HCT116 (cell line): ENCODE data around the gene MLYCD. TPM values are rescaled to one million over a fixed set of nuclear protein-coding genes. Genes with fewer than 3 reads are reported as not detected.

ENCODE experiments used
- ATAC-seq: fragments of 200-7000 bp; cut with Tn5 transposase; 2 replicates; pipeline ENCODE4 v1.9.1; 2020; ENCODE audit warnings: mild to moderate bottlenecking, moderate library complexity
- BruUV-seq: library from RNA; stranded (reverse); fragments of 400-500 nt; replicated peaks from 2 replicates; lab custom pipeline; 2021; lab: Mats Ljungman, UMichigan
- CTCF ChIA-PET: fragments of 300-600 bp; sonication (Branson Sonifier 250); formaldehyde crosslinking; loops from one replicate; lab custom pipeline; 2021; ENCODE audit warnings: antibody characterized with exemption; lab: Charles Lee
- POLR2A ChIA-PET: fragments of 300-600, 350-600 bp; sonication (Branson Sonifier 250); formaldehyde crosslinking; loops from one replicate; lab custom pipeline; 2021; ENCODE audit warnings: antibody characterized with exemption; lab: Charles Lee
- RAD21 ChIA-PET, 2 experiments: fragments of 300-600 bp; sonication (Branson Sonifier 250); formaldehyde crosslinking; loops; one replicate each; lab custom pipeline; 2023; ENCODE audit warnings: low total read pairs in 2 of 2; ENCODE audit not compliant: uncharacterized antibody in 2 of 2, unreplicated experiment in 2 of 2, low non-redundant PET in 1 of 2; lab: Charles Lee
- DNase-seq: peaks from one replicate; pipeline ENCODE4 v3.0.0-alpha.2; 2010; ENCODE audit warnings: low read depth, low spot score
- H2AFZ ChIP-seq: fragments of 200-600 bp; shearing (Covaris generic), sonication (generic); 2 replicates; pipeline ENCODE4 v1.6.1; 2017; ENCODE audit warnings: low read depth, mixed run types, mixed read lengths, antibody characterized with exemption, low read length; ENCODE audit not compliant: poor library complexity, severe bottlenecking
- H3K27ac ChIP-seq: 2 replicates; pipeline ENCODE4 v1.5.1; 2012; ENCODE audit warnings: low read depth, low read length
- H3K27me3 ChIP-seq: fragments of 200-600 bp; sonication (generic); 2 replicates; pipeline ENCODE4 v1.6.1; 2016; ENCODE audit warnings: mixed run types, low read length, mixed read lengths; ENCODE audit not compliant: insufficient read depth
- H3K36me3 ChIP-seq, 2 experiments: fragments of 200-500 bp in 1 of 2; fragments of 200-600 bp in 1 of 2; sonication (Bioruptor generic) in 1 of 2; sonication (generic) in 1 of 2; 2 replicates each; pipeline versions ENCODE4 v1.5.1 to v1.6.1; 2014 to 2016; ENCODE audit warnings: low read length in 2 of 2, inconsistent platforms in 1 of 2, mixed read lengths in 1 of 2, mixed run types in 1 of 2; ENCODE audit not compliant: insufficient read depth in 2 of 2, control insufficient read depth in 1 of 2
- H3K4me1 ChIP-seq, 2 experiments: fragments of 200-600 bp in 1 of 2; sonication (generic) in 1 of 2; 2 replicates each; pipeline versions ENCODE4 v1.5.1 to v1.6.1; 2012 to 2017; ENCODE audit warnings: low read length in 2 of 2, inconsistent platforms in 1 of 2, mild to moderate bottlenecking in 1 of 2, mixed read lengths in 1 of 2, mixed run types in 1 of 2, moderate library complexity in 1 of 2; ENCODE audit not compliant: insufficient read depth in 2 of 2, control insufficient read depth in 1 of 2
- H3K4me2 ChIP-seq: fragments of 200-600 bp; sonication (generic); 2 replicates; pipeline ENCODE4 v1.6.1; 2017; ENCODE audit warnings: mixed run types, low read length, mixed read lengths
- H3K4me3 ChIP-seq, 2 experiments: fragments of 200-600 bp in 1 of 2; sonication (generic) in 1 of 2; replicated peaks in 1 of 2; 2 replicates each; pipeline ENCODE4 v1.5.1; 2011 to 2016; ENCODE audit warnings: low read length in 2 of 2, control low read depth in 1 of 2, low read depth in 1 of 2, mild to moderate bottlenecking in 1 of 2, mixed read lengths in 1 of 2, mixed run types in 1 of 2
- H3K79me2 ChIP-seq: fragments of 200-600 bp; sonication (generic); 2 replicates; pipeline ENCODE4 v1.6.1; 2017; ENCODE audit warnings: mild to moderate bottlenecking, mixed run types, low read length, moderate library complexity, mixed read lengths; ENCODE audit not compliant: insufficient read depth
- H3K9ac ChIP-seq: fragments of 200-600 bp; sonication (generic); 2 replicates; pipeline ENCODE4 v1.6.1; 2016; ENCODE audit warnings: low read length, mixed read lengths
- H3K9me2 ChIP-seq: fragments of 200-600 bp; sonication (generic), shearing (Covaris generic); 2 replicates; pipeline ENCODE4 v1.6.1; 2017; ENCODE audit warnings: mixed run types, mild to moderate bottlenecking, moderate library complexity; ENCODE audit not compliant: insufficient read depth
- H3K9me3 ChIP-seq, 2 experiments: fragments of 200-500 bp in 1 of 2; fragments of 200-600 bp in 1 of 2; sonication (Bioruptor generic) in 1 of 2; sonication (generic) in 1 of 2; 2 replicates each; pipeline ENCODE4 v1.6.1; 2014 to 2017; ENCODE audit warnings: low read length in 2 of 2, mixed read lengths in 2 of 2, inconsistent platforms in 1 of 2, low read depth in 1 of 2, mild to moderate bottlenecking in 1 of 2, mixed run types in 1 of 2, moderate library complexity in 1 of 2; ENCODE audit not compliant: control insufficient read depth in 1 of 2, insufficient read depth in 1 of 2
- H4K20me1 ChIP-seq: fragments of 200-600 bp; sonication (generic), shearing (Covaris generic); 2 replicates; pipeline ENCODE4 v1.6.1; 2017; ENCODE audit warnings: mixed run types, mild to moderate bottlenecking, moderate library complexity; ENCODE audit not compliant: insufficient read depth
- ATF3 ChIP-seq: IDR thresholded peaks from 2 replicates; pipeline ENCODE4 v1.6.1; 2012
- CEBPB ChIP-seq: IDR thresholded peaks from 2 replicates; pipeline ENCODE4 v1.6.1; 2012; ENCODE audit warnings: low read depth
- EGR1 ChIP-seq: IDR thresholded peaks from 2 replicates; pipeline ENCODE4 v1.6.1; 2012; ENCODE audit warnings: low read depth
- EZH2 ChIP-seq: fragments of 200-600 bp; sonication (generic); IDR thresholded peaks from 2 replicates; pipeline ENCODE4 v1.6.1; 2017; ENCODE audit warnings: antibody characterized with exemption, mixed run types
- POLR2A ChIP-seq: IDR thresholded peaks from 2 replicates; pipeline ENCODE4 v1.7.0; 2011; ENCODE audit warnings: borderline replicate concordance; ENCODE audit not compliant: insufficient read depth, insufficient read length; ENCODE audit errors: extremely low read depth
- RAD21 ChIP-seq: IDR thresholded peaks from 2 replicates; pipeline ENCODE4 v1.6.1; 2012; ENCODE audit warnings: low read depth, mild to moderate bottlenecking
- REST ChIP-seq: IDR thresholded peaks from 2 replicates; pipeline ENCODE4 v1.6.1; 2012; ENCODE audit warnings: low read depth
- SIN3A ChIP-seq: IDR thresholded peaks from 2 replicates; pipeline ENCODE4 v1.6.1; 2012; ENCODE audit warnings: low read depth
- SP1 ChIP-seq: IDR thresholded peaks from 2 replicates; pipeline ENCODE4 v1.6.1; 2012; ENCODE audit warnings: low read depth
- TCF7L2 ChIP-seq: IDR thresholded peaks from 2 replicates; pipeline ENCODE4 v1.7.0; 2011; ENCODE audit warnings: borderline replicate concordance, inconsistent platforms; ENCODE audit not compliant: insufficient read depth, insufficient read length; ENCODE audit errors: extremely low read depth
- intact Hi-C: fragments of 100-400 bp; cut with micrococcal nuclease; formaldehyde crosslinking; loops from 2 replicates; pipeline ENCODE4 v1.10.0; 2022
- total RNA-seq: library from RNA; stranded (reverse); gene quantifications from one replicate; pipeline ENCODE4 v1.2.1, GENCODE V29; 2021; ENCODE audit not compliant: unreplicated experiment
- TF ChIP-seq, protein P1 (sequence below): IDR thresholded peaks from 2 replicates; pipeline ENCODE4 v1.6.1; 2011; ENCODE audit warnings: mild to moderate bottlenecking, low read length, moderate library complexity; ENCODE audit not compliant: insufficient replicate concordance; ENCODE audit errors: extremely low read depth

Gene MLYCD
- total RNA-seq, 1 experiment from 2014 or later = 3.9 TPM

DNA sequence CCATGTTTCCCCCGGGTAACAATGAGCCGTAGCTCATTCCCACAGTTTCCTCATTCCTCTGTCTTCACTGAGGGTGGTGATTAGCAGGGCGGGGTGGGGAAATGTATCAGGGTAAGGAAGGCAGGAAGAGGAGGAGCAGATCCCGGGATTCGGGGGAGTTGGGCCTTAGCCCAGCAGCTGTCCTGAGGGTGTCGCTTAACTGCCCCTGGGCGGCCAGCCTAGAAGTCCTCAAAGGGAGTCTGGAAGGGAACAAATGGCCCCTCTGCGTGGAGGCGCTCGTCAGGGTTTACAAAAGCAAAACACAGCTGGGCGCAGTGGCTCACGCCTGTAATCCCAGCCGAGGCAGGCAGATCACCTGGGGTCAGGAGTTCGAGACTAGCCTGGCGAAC, 14.3 kb downstream of the MLYCD start:
- no peak for ATAC-seq
- H3K4me3 ChIP-seq = no peak overlapping the region
- H4K20me1 ChIP-seq = no peaks in the 10 kb centered on the region
- BruUV-seq = no TSS peak
- CTCF ChIA-PET = interaction anchor here (1.2 kb wide), 1 partner anchor 14 kb away, joined by 4 read pairs; no protein-coding TSS in a partner anchor
- H3K9ac ChIP-seq = no peak overlapping the region
- intact Hi-C loops = no loop called here
- H2AFZ ChIP-seq = no peak overlapping the region
- POLR2A ChIA-PET = no interaction called here
- no peaks in the 10 kb centered on the region for H3K9me2 ChIP-seq
- H3K9me3 ChIP-seq = no peaks in the 10 kb centered on the region
- H3K27me3 ChIP-seq = no peaks in the 10 kb centered on the region
- H3K36me3 ChIP-seq = 0 out of 4 replicates have a peak, but pooled peaks cover 1 to 8% of the 10 kb centered on the region in 2 experiments
- TF ChIP-seq CEBPB = no peak
- TF ChIP-seq SP1 = no peak
- TF ChIP-seq, protein P1, sequence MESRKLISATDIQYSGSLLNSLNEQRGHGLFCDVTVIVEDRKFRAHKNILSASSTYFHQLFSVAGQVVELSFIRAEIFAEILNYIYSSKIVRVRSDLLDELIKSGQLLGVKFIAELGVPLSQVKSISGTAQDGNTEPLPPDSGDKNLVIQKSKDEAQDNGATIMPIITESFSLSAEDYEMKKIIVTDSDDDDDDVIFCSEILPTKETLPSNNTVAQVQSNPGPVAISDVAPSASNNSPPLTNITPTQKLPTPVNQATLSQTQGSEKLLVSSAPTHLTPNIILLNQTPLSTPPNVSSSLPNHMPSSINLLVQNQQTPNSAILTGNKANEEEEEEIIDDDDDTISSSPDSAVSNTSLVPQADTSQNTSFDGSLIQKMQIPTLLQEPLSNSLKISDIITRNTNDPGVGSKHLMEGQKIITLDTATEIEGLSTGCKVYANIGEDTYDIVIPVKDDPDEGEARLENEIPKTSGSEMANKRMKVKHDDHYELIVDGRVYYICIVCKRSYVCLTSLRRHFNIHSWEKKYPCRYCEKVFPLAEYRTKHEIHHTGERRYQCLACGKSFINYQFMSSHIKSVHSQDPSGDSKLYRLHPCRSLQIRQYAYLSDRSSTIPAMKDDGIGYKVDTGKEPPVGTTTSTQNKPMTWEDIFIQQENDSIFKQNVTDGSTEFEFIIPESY = no peak
- TF ChIP-seq EGR1 = no peak
- TF ChIP-seq EZH2 = no peak
- no peak for TF ChIP-seq TCF7L2
- H3K4me1 ChIP-seq = peaks cover 0 to 16% of the 10 kb centered on the region in 2 experiments; a peak in 1 of 4 replicates
- H3K79me2 ChIP-seq = no peaks in the 10 kb centered on the region
- RAD21 ChIA-PET = no interaction called here
- no peak for DNase-seq
- no peak overlapping the region for H3K27ac ChIP-seq
- no peak overlapping the region for H3K4me2 ChIP-seq

DNA sequence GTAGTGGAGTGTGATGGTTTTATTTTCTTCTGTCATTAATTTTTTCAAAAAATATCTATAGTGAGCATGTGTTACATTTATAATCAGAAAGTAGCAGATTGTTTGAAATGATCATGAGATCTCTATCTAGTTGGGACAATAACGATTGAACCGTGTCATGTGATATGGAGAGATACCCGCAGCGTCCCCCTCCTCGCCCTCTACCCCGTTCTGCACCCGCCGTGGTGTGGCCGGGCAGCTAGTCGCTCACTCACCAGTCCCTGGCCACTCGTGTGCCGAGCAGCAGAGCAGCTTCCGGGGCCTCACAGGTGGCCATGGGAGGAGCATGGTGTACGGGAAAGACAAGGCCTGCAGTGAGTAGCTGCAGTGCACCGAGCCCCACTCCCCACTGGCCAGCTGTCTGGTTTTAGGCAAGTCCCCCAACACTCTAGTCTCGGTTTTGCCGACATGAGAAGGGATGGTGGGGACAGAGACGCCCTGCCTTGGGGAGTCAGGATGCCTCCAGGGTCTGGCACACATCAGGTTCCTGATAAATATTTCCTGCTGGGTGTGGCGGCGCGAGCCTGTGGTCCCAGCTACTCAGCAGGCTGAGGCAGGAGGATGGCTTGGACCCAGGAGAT, 15.3 kb downstream of the MLYCD start:
- Histone ChIP-seq H3K9me2 (no peaks in the 10 kb centered on the region), H3K9me3 (no peaks in the 10 kb centered on the region), H3K27ac (no peak overlapping the region), H3K27me3 (no peaks in the 10 kb centered on the region), H2AFZ (no peak overlapping the region), H4K20me1 (no peaks in the 10 kb centered on the region), H3K4me3 (no peak overlapping the region), H3K79me2 (no peaks in the 10 kb centered on the region), H3K36me3 (0 out of 4 replicates have a peak, but pooled peaks cover 8% of the 10 kb centered on the region in 2 experiments), H3K4me1 (peaks cover 0 to 16% of the 10 kb centered on the region in 2 experiments; a peak in 1 of 4 replicates), H3K4me2 (no peak overlapping the region), H3K9ac (no peak overlapping the region)
- POLR2A ChIA-PET = no interaction called here
- ATAC-seq (no peak), DNase-seq (no peak)
- RAD21 ChIA-PET = no interaction called here
- intact Hi-C loops = no loop called here
- BruUV-seq = no TSS peak
- CTCF ChIA-PET = no interaction called here
- TF ChIP-seq, protein P1 = no peak
- TF ChIP-seq SIN3A (no peak), REST (no peak), RAD21 (no peak), CEBPB (no peak), POLR2A (no peak), ATF3 (no peak)
